ENCODE measurements around the gene POLE. TPM values are rescaled to one million over a fixed set of nuclear protein-coding genes. Genes with fewer than 3 reads are reported as not detected.

The POLE gene
- total RNA-seq, 3 donors from 2014 or later (not counting 1 experiment from before 2014, with no cell fraction given) = 58.7 to 66.0 (median 65.0) TPM

GRCh38 chr12:132690112-132690511 lies 3.0 kb upstream of the POLE start:
- H3K4me1 Mint-ChIP-seq = peaks cover 0 to 11% of the 10 kb centered on the region in 2 donors
- no peak overlapping the region for H3K27ac Mint-ChIP-seq
- WGBS (ENCODE audit: insufficient coverage) = 95% methylated on average over 9 of the region's 9 CpGs
- no peaks in the 10 kb centered on the region for H3K27me3 Mint-ChIP-seq (ENCODE audit: low read depth in 2 of 2)
- Histone ChIP-seq H3K4me1 (ENCODE audit: control insufficient read depth, insufficient read depth, low read length) (peaks cover 16% of the 10 kb centered on the region), H3K9me3 (ENCODE audit: control insufficient read depth, insufficient read depth, low read length) (no peaks in the 10 kb centered on the region), H3K36me3 (ENCODE audit: control insufficient read depth, insufficient read depth, low read length) (no peaks in the 10 kb centered on the region), H3K27ac (ENCODE audit: low read length) (no peak overlapping the region), H3K4me3 (ENCODE audit: low read length) (no peak overlapping the region), H3K27me3 (ENCODE audit: control insufficient read depth, insufficient read depth, low read length) (no peaks in the 10 kb centered on the region)
- no peak for DNase-seq
- intact Hi-C loops (cut with micrococcal nuclease) = no loop called here
- no peak for ATAC-seq
- H3K36me3 Mint-ChIP-seq = no peaks in the 10 kb centered on the region
- TF ChIP-seq CTCF (IDR thresholded peaks at IDR 0.05) = no peak
- no peaks in the 10 kb centered on the region for H3K9me3 Mint-ChIP-seq
- H3K4me3 Mint-ChIP-seq = peak overlapping the region; percentile 15

GRCh38 chr12:132689227-132689626 lies 2.1 kb upstream of the POLE start:
- DNase-seq = no peak
- Mint-ChIP-seq H3K27me3 (ENCODE audit: low read depth in 2 of 2) (no peaks in the 10 kb centered on the region), H3K4me1 (peaks cover 0 to 13% of the 10 kb centered on the region in 2 donors), H3K9me3 (no peaks in the 10 kb centered on the region), H3K27ac (no peak overlapping the region), H3K4me3 (peak overlapping the region; percentile 15), H3K36me3 (no peaks in the 10 kb centered on the region)
- Histone ChIP-seq H3K27ac (ENCODE audit: low read length) (no peak overlapping the region), H3K36me3 (ENCODE audit: control insufficient read depth, insufficient read depth, low read length) (no peaks in the 10 kb centered on the region), H3K9me3 (ENCODE audit: control insufficient read depth, insufficient read depth, low read length) (no peaks in the 10 kb centered on the region), H3K27me3 (ENCODE audit: control insufficient read depth, insufficient read depth, low read length) (no peaks in the 10 kb centered on the region), H3K4me3 (ENCODE audit: low read length) (no peak overlapping the region), H3K4me1 (ENCODE audit: control insufficient read depth, insufficient read depth, low read length) (peaks cover 16% of the 10 kb centered on the region)
- 96% methylated on average over 18 of the region's 18 CpGs for whole genome bisulfite sequencing (ENCODE audit: insufficient coverage)
- no peak for TF ChIP-seq CTCF (IDR thresholded peaks at IDR 0.05)
- intact Hi-C loops (cut with micrococcal nuclease) = no loop called here
- no peak for ATAC-seq

DNA sequence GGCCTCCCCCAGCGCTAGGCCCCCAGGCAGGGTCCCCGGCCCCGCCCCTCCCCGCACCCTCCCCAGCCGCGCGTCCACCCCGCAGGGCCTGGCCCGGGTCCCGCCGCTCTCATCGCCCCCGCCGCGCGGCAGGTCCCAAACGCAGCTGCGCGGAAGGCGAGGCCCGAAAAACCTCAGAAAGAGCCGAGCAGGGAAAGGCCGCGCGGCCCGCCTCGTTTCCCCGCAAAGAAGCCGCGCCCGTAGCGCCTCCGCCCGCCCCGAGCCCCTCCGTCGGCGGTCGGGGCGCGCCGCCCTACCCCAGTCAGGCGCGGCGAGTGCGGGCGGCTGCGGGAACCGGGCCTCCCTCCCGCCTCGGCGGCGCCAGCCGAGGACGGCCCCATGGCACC lies 324 bp downstream of the POLE start:
- Mint-ChIP-seq H3K4me1 (peaks cover 0 to 18% of the 10 kb centered on the region in 2 donors), H3K27me3 (ENCODE audit: low read depth in 2 of 2) (no peaks in the 10 kb centered on the region), H3K9me3 (no peaks in the 10 kb centered on the region), H3K4me3 (peak overlapping the region; percentile 91), H3K36me3 (no peaks in the 10 kb centered on the region), H3K27ac (peak overlapping the region in 1 of 2 donors; percentile 78)
- DNase-seq = no peak
- H3K27me3 ChIP-seq (ENCODE audit: control insufficient read depth, insufficient read depth, low read length) = no peaks in the 10 kb centered on the region
- peaks cover 16% of the 10 kb centered on the region for H3K4me1 ChIP-seq (ENCODE audit: control insufficient read depth, insufficient read depth, low read length)
- no peaks in the 10 kb centered on the region for H3K9me3 ChIP-seq (ENCODE audit: control insufficient read depth, insufficient read depth, low read length)
- WGBS (ENCODE audit: insufficient coverage) = under 1% methylated on average over 55 of the region's 55 CpGs
- H3K36me3 ChIP-seq (ENCODE audit: control insufficient read depth, insufficient read depth, low read length) = no peaks in the 10 kb centered on the region
- H3K4me3 ChIP-seq (ENCODE audit: low read length) = peak overlapping the region; percentile 27
- intact Hi-C loops (cut with micrococcal nuclease) = no loop called here
- no peak overlapping the region for H3K27ac ChIP-seq (ENCODE audit: low read length)
- no peak for TF ChIP-seq CTCF (IDR thresholded peaks at IDR 0.05)
- ATAC-seq = peak in 2 of 3 donors; percentile 44 to 51

DNA sequence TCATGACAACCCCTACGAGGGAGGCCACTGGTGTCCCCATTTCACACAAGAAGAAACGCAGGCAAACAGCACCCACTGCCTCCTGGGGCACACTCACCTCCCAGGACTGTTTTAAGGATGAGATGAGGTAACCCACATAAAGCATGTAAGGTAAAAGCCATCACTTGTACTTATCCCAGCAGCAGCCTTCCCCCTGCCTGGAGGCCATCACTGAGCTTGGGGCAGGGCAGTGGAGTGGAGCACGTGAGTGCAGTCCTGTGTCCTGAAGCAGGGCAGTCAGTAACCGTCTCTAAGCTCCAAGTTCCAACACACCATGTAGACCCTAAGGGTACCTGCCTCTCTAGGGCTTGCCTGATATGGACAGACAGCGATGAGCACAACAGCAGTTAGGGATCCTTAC lies 1.7 kb downstream of the POLE start:
- no peaks in the 10 kb centered on the region for H3K9me3 Mint-ChIP-seq
- H3K4me3 Mint-ChIP-seq = peak overlapping the region; percentile 40
- no peaks in the 10 kb centered on the region for H3K27me3 Mint-ChIP-seq (ENCODE audit: low read depth in 2 of 2)
- no peaks in the 10 kb centered on the region for H3K9me3 ChIP-seq (ENCODE audit: control insufficient read depth, insufficient read depth, low read length)
- no peak overlapping the region for H3K27ac ChIP-seq (ENCODE audit: low read length)
- H3K36me3 ChIP-seq (ENCODE audit: control insufficient read depth, insufficient read depth, low read length) = no peaks in the 10 kb centered on the region
- ATAC-seq = no peak
- H3K27ac Mint-ChIP-seq = no peak overlapping the region
- no peak overlapping the region for H3K4me3 ChIP-seq (ENCODE audit: low read length)
- no peaks in the 10 kb centered on the region for H3K36me3 Mint-ChIP-seq
- DNase-seq = no peak
- intact Hi-C loops (cut with micrococcal nuclease) = no loop called here
- TF ChIP-seq CTCF (IDR thresholded peaks at IDR 0.05) = no peak
- H3K27me3 ChIP-seq (ENCODE audit: control insufficient read depth, insufficient read depth, low read length) = no peaks in the 10 kb centered on the region
- H3K4me1 Mint-ChIP-seq = peaks cover 0 to 26% of the 10 kb centered on the region in 2 donors
- peaks cover 16% of the 10 kb centered on the region for H3K4me1 ChIP-seq (ENCODE audit: control insufficient read depth, insufficient read depth, low read length)
- WGBS (ENCODE audit: insufficient coverage) = 91% methylated on average over 4 of the region's 5 CpGs
